ENCODE measurements around the gene ZNF440. TPM values are rescaled to one million over a fixed set of nuclear protein-coding genes. Genes with fewer than 3 reads are reported as not detected.
"Not testable (repeated sequence)": the region's sequence is repeated elsewhere in the genome, so short reads cannot be mapped to it uniquely, and the experiment has no call there.

The ZNF440 gene
- 5.1 and 5.2 TPM in 2 replicates for total RNA-seq

GRCh38 chr19:11814029-11814699 lies at the start of gene ZNF440:
ZNF440 (plus strand) TSS chr19:11814273; CDS start chr19:11814448, 175 bp downstream.
- TF ChIP-seq CTCF (IDR thresholded peaks at IDR 0.05; ENCODE audit: insufficient read depth, low read length, poor library complexity, severe bottlenecking) = no peak
- DNase-seq (ENCODE audit: low read depth) = peak; percentile 80

DNA sequence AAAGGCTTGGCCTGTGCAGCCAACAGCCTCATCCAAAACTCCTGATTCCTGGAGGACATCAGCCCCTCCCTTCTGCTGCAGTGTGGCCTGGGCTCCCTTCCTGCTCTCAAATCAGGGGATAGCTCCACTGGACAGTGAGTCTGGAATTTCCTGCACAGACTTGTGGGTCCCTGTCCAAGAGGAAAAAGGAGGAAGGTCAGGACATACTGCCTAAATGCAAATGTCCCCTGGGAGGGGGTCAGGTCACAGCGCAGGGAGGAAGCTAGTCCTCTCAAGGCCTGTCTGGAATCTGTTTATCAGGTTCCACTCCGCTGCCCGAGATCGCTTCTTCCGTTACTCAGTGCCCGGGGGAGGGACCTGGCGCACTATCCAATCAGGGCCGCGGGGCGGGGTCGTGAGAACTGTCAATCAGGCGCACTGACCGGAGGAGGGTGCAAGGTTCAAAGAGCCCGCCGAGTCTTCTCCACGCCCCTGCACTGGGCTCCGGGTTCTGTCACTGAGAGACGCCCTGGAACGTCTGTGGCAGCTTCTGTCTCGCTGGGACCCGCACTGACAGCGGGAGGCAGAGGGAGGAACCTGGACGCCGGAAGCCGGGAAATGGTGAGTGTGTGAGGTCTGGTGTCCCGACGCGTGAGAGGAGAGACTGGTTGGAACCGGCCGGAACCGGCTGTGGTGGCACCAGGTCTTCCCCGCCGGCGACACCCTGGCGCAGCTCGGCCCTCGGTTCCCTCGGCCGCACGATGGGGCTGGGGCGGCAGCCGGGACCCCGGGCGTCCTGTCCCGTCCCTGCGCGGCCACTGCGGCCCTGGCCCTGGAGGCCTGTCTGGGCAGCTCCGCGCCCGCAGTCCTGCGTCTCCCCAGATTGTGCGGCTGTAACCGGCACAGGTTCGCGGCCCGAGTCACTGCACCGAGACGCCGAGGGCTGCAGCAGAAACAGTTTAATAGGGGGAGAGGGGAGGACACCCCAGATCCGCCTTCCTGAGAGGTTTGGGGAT lies 47.2 kb upstream of the ZNF440 start, which contains the start of gene ZNF441:
TSS of gene ZNF441 (plus strand) at position 404 of the 995 bp plus-strand sequence. CDS start at position 598, 194 bp downstream.
- Histone ChIP-seq H3K4me3 (ENCODE audit: low read depth, low read length) (peak within 1 kb of the TSS; percentile 83), H3K36me3 (ENCODE audit: control insufficient read depth, insufficient read depth, low read length) (no peaks in the 10 kb centered on the region), H3K27me3 (ENCODE audit: control insufficient read depth, insufficient read depth, low read length) (no peaks in the 10 kb centered on the region)
- DNase-seq (ENCODE audit: low read depth) = peak; percentile 69
- no peak for TF ChIP-seq CTCF (IDR thresholded peaks at IDR 0.05; ENCODE audit: insufficient read depth, low read length, poor library complexity, severe bottlenecking)

More at GRCh38 chr19:11814029-11814699, at the start of gene ZNF440:
- H3K27me3 ChIP-seq (ENCODE audit: control insufficient read depth, insufficient read depth, low read length) = no peaks in the 10 kb centered on the region
- no peaks in the 10 kb centered on the region for H3K36me3 ChIP-seq (ENCODE audit: control insufficient read depth, insufficient read depth, low read length)
- H3K4me3 ChIP-seq (ENCODE audit: low read depth, low read length) = peak within 1 kb of the TSS; percentile 95

DNA sequence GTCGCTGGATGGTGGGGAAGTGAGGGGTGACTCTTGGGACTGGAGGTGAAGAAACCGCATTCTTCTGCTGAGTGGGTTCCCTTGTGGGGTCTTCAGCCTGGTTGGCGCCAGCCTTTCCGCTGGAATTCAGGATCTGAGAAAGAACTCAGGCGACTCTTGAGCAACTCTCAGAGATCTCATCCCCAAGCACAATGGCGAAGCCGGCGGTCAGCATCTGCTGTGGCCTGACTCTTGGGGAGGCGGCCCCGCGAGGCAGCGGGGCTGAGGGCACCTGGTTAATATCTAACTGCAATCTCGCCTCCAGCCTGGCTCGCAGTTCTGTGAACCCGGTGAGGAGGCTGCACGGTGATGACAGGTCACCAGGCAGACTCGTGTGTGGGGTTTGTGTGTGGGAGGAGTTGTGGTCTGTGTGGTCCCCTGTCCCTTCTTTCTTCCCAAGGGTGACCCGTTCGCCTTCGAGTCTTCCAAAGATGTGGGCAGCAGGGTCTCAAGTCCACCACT lies 46.4 kb upstream of the ZNF440 start:
- no peak for TF ChIP-seq CTCF (IDR thresholded peaks at IDR 0.05; ENCODE audit: insufficient read depth, low read length, poor library complexity, severe bottlenecking)
- no peaks in the 10 kb centered on the region for H3K36me3 ChIP-seq (ENCODE audit: control insufficient read depth, insufficient read depth, low read length)
- peak; percentile 16 for DNase-seq (ENCODE audit: low read depth)
- H3K27me3 ChIP-seq (ENCODE audit: control insufficient read depth, insufficient read depth, low read length) = no peaks in the 10 kb centered on the region
- H3K4me3 ChIP-seq (ENCODE audit: low read depth, low read length) = peak overlapping the region; percentile 83

- no peak for DNase-seq (ENCODE audit: low read depth)
- Histone ChIP-seq H3K27me3 (ENCODE audit: control insufficient read depth, insufficient read depth, low read length) (no peaks in the 10 kb centered on the region), H3K36me3 (ENCODE audit: control insufficient read depth, insufficient read depth, low read length) (no peaks in the 10 kb centered on the region), H3K4me3 (ENCODE audit: low read depth, low read length) (no peak overlapping the region)
- no peak for TF ChIP-seq CTCF (IDR thresholded peaks at IDR 0.05; ENCODE audit: insufficient read depth, low read length, poor library complexity, severe bottlenecking)
These were observed 44.1 kb upstream of the ZNF440 start for GRCh38 chr19:11769995-11770394.

- not testable (repeated sequence) for H3K27me3 ChIP-seq (ENCODE audit: control insufficient read depth, insufficient read depth, low read length); DNase-seq (ENCODE audit: low read depth); H3K36me3 ChIP-seq (ENCODE audit: control insufficient read depth, insufficient read depth, low read length); H3K4me3 ChIP-seq (ENCODE audit: low read depth, low read length)
These were observed 42.6 kb upstream of the ZNF440 start for GRCh38 chr19:11771520-11771919.

GRCh38 chr19:11776669-11777068 lies 37.4 kb upstream of the ZNF440 start:
- not testable (repeated sequence) for H3K36me3 ChIP-seq (ENCODE audit: control insufficient read depth, insufficient read depth, low read length); H3K27me3 ChIP-seq (ENCODE audit: control insufficient read depth, insufficient read depth, low read length); H3K4me3 ChIP-seq (ENCODE audit: low read depth, low read length); DNase-seq (ENCODE audit: low read depth)

All from kidney epithelial cell (primary cell).